GM12878 (cell line): Measurements from ENCODE around the gene SUB1. TPM values are rescaled to one million over a fixed set of nuclear protein-coding genes. Genes with fewer than 3 reads are reported as not detected.

Experiments
- ATAC-seq: fragments of 200-7000 bp; cut with Tn5 transposase; 3 replicates; pipeline ENCODE4 v1.9.1; 2020; ENCODE audit warnings: mild to moderate bottlenecking, moderate library complexity
- BruUV-seq: library from RNA; stranded (reverse); fragments of 400-500 nt; replicated peaks from 2 replicates; lab custom pipeline; 2021; lab: Mats Ljungman, UMichigan
- CTCF ChIA-PET: fragments of 300-600 bp; sonication (Branson Sonifier 250); formaldehyde crosslinking; extraction: SDS; loops from one replicate; lab custom pipeline; 2021; ENCODE audit warnings: inconsistent platforms; lab: Yijun Ruan, JAX
- POLR2A ChIA-PET: fragments of 350-600 bp; formaldehyde crosslinking; extraction: SDS; loops from one replicate; lab custom pipeline; 2021; ENCODE audit warnings: inconsistent platforms; lab: Charles Lee
- RAD21 ChIA-PET: fragments of 300-600 bp; sonication (Branson Sonifier 250); formaldehyde crosslinking; loops from one replicate; lab custom pipeline; 2023; ENCODE audit warnings: antibody characterized with exemption; ENCODE audit not compliant: unreplicated experiment; lab: Charles Lee
- SMC1A ChIA-PET: fragments of 300-600 bp; sonication (Branson Sonifier 250); formaldehyde crosslinking; loops from one replicate; lab custom pipeline; 2023; ENCODE audit not compliant: unreplicated experiment, uncharacterized antibody; lab: Charles Lee
- DNase-seq: peaks from one replicate; pipeline ENCODE4 v3.0.0-alpha.2; 2011; ENCODE audit warnings: low read depth, low spot score
- FAIRE-seq: peaks from 3 replicates; lab custom pipeline; 2011; peaks lifted over from hg19 to GRCh38; lab: Jason Lieb, UNC
- H2AFZ ChIP-seq: 2 replicates; pipeline ENCODE4 v1.6.0; 2011; ENCODE audit warnings: low read depth, low read length, control low read depth; ENCODE audit not compliant: control insufficient read depth
- H3K27ac ChIP-seq: 2 replicates; pipeline ENCODE4 v1.5.1; 2011; ENCODE audit warnings: control low read depth; ENCODE audit not compliant: control insufficient read depth, insufficient read depth
- H3K27me3 ChIP-seq, 2 experiments: replicated peaks in 1 of 2; 2 replicates each; pipeline versions ENCODE4 v1.6.0 to v1.6.1; 2011; ENCODE audit warnings: low read length in 1 of 2; ENCODE audit not compliant: control insufficient read depth in 2 of 2, insufficient read depth in 2 of 2
- H3K36me3 ChIP-seq, 2 experiments: 2 replicates each; pipeline ENCODE4 v1.5.1; 2011; ENCODE audit warnings: low read length in 1 of 2; ENCODE audit not compliant: control insufficient read depth in 2 of 2, insufficient read depth in 2 of 2
- H3K4me1 ChIP-seq: 2 replicates; pipeline ENCODE4 v1.6.1; 2011; ENCODE audit warnings: mild to moderate bottlenecking, low read length, moderate library complexity, mixed read lengths; ENCODE audit not compliant: control insufficient read depth, insufficient read depth
- H3K4me2 ChIP-seq: 2 replicates; pipeline ENCODE4 v1.6.0; 2011; ENCODE audit warnings: control low read depth; ENCODE audit not compliant: control insufficient read depth, insufficient read depth
- H3K4me3 ChIP-seq: fragments of 200-600 bp; sonication (generic); 2 replicates; pipeline ENCODE4 v1.5.1; 2016
- H3K79me2 ChIP-seq: 2 replicates; pipeline ENCODE4 v1.6.0; 2011; ENCODE audit warnings: low read length; ENCODE audit not compliant: control insufficient read depth, insufficient read depth
- H3K9ac ChIP-seq: 2 replicates; pipeline ENCODE4 v1.8.0; 2011; ENCODE audit warnings: low read length, control low read depth, mixed read lengths; ENCODE audit not compliant: control insufficient read depth, insufficient read depth
- H3K9me3 ChIP-seq: replicated peaks from 3 replicates; pipeline ENCODE4 v1.5.1; 2011; ENCODE audit warnings: mild to moderate bottlenecking, low read length; ENCODE audit not compliant: control insufficient read depth, insufficient read depth
- H4K20me1 ChIP-seq: 2 replicates; pipeline ENCODE4 v1.6.0; 2011; ENCODE audit not compliant: control insufficient read depth, insufficient read depth
- ATF7 ChIP-seq: fragments of 450-650 bp; IDR thresholded peaks from 2 replicates; pipeline ENCODE4 v1.6.1; 2016; ENCODE audit warnings: low read depth, mild to moderate bottlenecking
- CBX3 ChIP-seq: fragments of 200-600 bp; sonication (generic); IDR thresholded peaks from 2 replicates; pipeline ENCODE4 v1.6.1; 2016; ENCODE audit warnings: low read depth, borderline replicate concordance
- DPF2 ChIP-seq: fragments of 450-650 bp; IDR thresholded peaks from 2 replicates; pipeline ENCODE4 v1.6.1; 2017; ENCODE audit warnings: mild to moderate bottlenecking
- EGR1 ChIP-seq, 2 experiments: IDR thresholded peaks; 1 replicate in 1 of 2; 2 replicates in 1 of 2; pipeline ENCODE4 v1.6.1; 2011 to 2012; ENCODE audit warnings: low read depth in 2 of 2, low read length in 2 of 2, borderline replicate concordance in 1 of 2, mild to moderate bottlenecking in 1 of 2, moderate library complexity in 1 of 2
- GATAD2B ChIP-seq: fragments of 450-650 bp; conservative IDR thresholded peaks from 2 replicates; pipeline ENCODE4 v1.6.1; 2017; ENCODE audit warnings: low read depth, mild to moderate bottlenecking, moderate library complexity
- HCFC1 ChIP-seq: fragments of 150-350 bp; IDR thresholded peaks from 2 replicates; pipeline ENCODE4 v1.6.1; 2014; ENCODE audit warnings: low read length
- MEF2A ChIP-seq: IDR thresholded peaks from 2 replicates; pipeline ENCODE4 v1.6.1; 2011; ENCODE audit warnings: low read depth, mild to moderate bottlenecking, low read length, moderate library complexity; ENCODE audit not compliant: insufficient read depth
- NFYA ChIP-seq: IDR thresholded peaks from 2 replicates; pipeline ENCODE4 v1.6.1; 2011; ENCODE audit warnings: low read depth, mild to moderate bottlenecking, low read length, improper control_type of control experiment, borderline replicate concordance
- RAD51 ChIP-seq: fragments of 450-650 bp; IDR thresholded peaks from 2 replicates; pipeline ENCODE4 v1.6.1; 2016; ENCODE audit warnings: moderate library complexity, mild to moderate bottlenecking, inconsistent platforms
- SMARCA5 ChIP-seq: fragments of 450-650 bp; IDR thresholded peaks from 2 replicates; pipeline ENCODE4 v1.6.1; 2017; ENCODE audit warnings: mild to moderate bottlenecking
- SMC3 ChIP-seq: IDR thresholded peaks from 2 replicates; pipeline ENCODE4 v1.6.1; 2011; ENCODE audit warnings: low read length, improper control_type of control experiment, borderline replicate concordance
- TAF1 ChIP-seq: IDR thresholded peaks from 2 replicates; pipeline ENCODE4 v1.6.1; 2011; ENCODE audit warnings: mild to moderate bottlenecking, low read depth, low read length, borderline replicate concordance
- TARDBP ChIP-seq: IDR thresholded peaks from 2 replicates; pipeline ENCODE4 v1.6.1; 2016; ENCODE audit warnings: borderline replicate concordance
- ZZZ3 ChIP-seq: IDR thresholded peaks from 2 replicates; pipeline ENCODE4 v1.6.1; 2011; ENCODE audit warnings: low read depth; ENCODE audit not compliant: control insufficient read depth, insufficient read length
- WGBS: methylation state at CpG from one replicate; pipeline ENCODE4 v1.1.6; 2016; ENCODE audit warnings: low lambda C conversion rate; ENCODE audit not compliant: insufficient replicate concordance, insufficient coverage; ENCODE audit errors: missing lambda C conversion rate; 5-methylcytosine and 5-hydroxymethylcytosine counted together
- in situ Hi-C: fragments of 300-500 bp; cut with MboI; formaldehyde crosslinking; loops from 9 replicates; pipeline ENCODE4 v1.14.3; 2018; ENCODE audit warnings: mixed read lengths
- intact Hi-C: fragments of 100-400 bp; cut with micrococcal nuclease; formaldehyde crosslinking; loops from one replicate; pipeline ENCODE4 v1.14.2; 2022; ENCODE audit not compliant: unreplicated experiment
- polyA plus RNA-seq, 11 experiments: library from polyadenylated mRNA; depleted of rRNA in 4 of 11; unstranded in 6 of 11; stranded (reverse) in 5 of 11; fragments of >200 nt; fragmentation: Nextera tagmentation in 4 of 11; fragmentation: Illumina TruSeq in 1 of 11; extraction: Ambion mirVana in 4 of 11; extraction: Trizol in 1 of 11; gene quantifications; 1 replicate in 1 of 11; 2 replicates in 10 of 11; pipeline versions ENCODE4 v1.2.1 to v1.2.3, GENCODE V29; 2011 to 2016; ENCODE audit warnings: inconsistent platforms in 2 of 11, missing spikeins in 2 of 11, low read depth in 1 of 11
- total RNA-seq, 4 experiments: library from RNA; depleted of rRNA in 3 of 4; stranded (reverse); fragments of >200 nt in 3 of 4; fragmentation: Illumina TruSeq in 1 of 4; extraction: Trizol in 1 of 4; gene quantifications; 2 replicates each; pipeline versions ENCODE4 v1.2.1 to v1.2.3, GENCODE V29; 2013 to 2021
- TF ChIP-seq, protein P1 (sequence below): fragments of 450-650 bp; IDR thresholded peaks from 2 replicates; pipeline ENCODE4 v1.6.1; 2016; ENCODE audit warnings: mild to moderate bottlenecking, moderate library complexity, borderline replicate concordance

SUB1 gene
- total and polyA plus RNA-seq, 10 of the 15 experiments (the other 5 are each of a cell fraction or from before 2014, with no cell fraction given): 468 to 2,785 (median 1,145) TPM

DNA sequence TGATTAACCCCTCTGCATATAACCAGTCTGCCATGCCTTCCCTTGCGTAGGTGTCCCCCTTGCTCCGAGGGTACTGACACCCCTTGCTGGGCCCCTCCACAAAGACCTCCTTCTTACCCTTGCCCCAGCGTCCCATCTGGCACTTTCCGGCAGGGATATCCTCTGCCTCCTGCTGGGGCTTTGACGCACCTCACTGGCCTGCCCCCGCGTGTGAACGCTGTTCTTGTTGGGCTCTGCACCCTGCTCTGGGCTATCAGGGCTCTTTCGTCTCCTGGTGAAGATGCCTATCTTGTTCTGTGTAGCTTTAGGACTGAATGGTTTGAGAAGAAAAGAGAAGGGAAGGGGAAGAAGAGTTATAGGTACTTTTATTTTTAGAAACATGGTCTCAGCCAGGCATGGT lies 53.0 kb downstream of the SUB1 start (continued):
- TF ChIP-seq HCFC1: no peak
- TF ChIP-seq DPF2: no peak
- TF ChIP-seq ZZZ3: no peak
- TF ChIP-seq GATAD2B: no peak
- no peak for TF ChIP-seq TAF1
- no peak for TF ChIP-seq SMC3
- TF ChIP-seq, protein P1, sequence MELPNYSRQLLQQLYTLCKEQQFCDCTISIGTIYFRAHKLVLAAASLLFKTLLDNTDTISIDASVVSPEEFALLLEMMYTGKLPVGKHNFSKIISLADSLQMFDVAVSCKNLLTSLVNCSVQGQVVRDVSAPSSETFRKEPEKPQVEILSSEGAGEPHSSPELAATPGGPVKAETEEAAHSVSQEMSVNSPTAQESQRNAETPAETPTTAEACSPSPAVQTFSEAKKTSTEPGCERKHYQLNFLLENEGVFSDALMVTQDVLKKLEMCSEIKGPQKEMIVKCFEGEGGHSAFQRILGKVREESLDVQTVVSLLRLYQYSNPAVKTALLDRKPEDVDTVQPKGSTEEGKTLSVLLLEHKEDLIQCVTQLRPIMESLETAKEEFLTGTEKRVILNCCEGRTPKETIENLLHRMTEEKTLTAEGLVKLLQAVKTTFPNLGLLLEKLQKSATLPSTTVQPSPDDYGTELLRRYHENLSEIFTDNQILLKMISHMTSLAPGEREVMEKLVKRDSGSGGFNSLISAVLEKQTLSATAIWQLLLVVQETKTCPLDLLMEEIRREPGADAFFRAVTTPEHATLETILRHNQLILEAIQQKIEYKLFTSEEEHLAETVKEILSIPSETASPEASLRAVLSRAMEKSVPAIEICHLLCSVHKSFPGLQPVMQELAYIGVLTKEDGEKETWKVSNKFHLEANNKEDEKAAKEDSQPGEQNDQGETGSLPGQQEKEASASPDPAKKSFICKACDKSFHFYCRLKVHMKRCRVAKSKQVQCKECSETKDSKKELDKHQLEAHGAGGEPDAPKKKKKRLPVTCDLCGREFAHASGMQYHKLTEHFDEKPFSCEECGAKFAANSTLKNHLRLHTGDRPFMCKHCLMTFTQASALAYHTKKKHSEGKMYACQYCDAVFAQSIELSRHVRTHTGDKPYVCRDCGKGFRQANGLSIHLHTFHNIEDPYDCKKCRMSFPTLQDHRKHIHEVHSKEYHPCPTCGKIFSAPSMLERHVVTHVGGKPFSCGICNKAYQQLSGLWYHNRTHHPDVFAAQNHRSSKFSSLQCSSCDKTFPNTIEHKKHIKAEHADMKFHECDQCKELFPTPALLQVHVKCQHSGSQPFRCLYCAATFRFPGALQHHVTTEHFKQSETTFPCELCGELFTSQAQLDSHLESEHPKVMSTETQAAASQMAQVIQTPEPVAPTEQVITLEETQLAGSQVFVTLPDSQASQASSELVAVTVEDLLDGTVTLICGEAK: no peak
- TF ChIP-seq EGR1 (IDR thresholded peaks at IDR 0.05; ENCODE audit: borderline replicate concordance in 1 of 2, low read depth in 2 of 2, low read length in 2 of 2): no peak
- no peak for TF ChIP-seq MEF2A

DNA sequence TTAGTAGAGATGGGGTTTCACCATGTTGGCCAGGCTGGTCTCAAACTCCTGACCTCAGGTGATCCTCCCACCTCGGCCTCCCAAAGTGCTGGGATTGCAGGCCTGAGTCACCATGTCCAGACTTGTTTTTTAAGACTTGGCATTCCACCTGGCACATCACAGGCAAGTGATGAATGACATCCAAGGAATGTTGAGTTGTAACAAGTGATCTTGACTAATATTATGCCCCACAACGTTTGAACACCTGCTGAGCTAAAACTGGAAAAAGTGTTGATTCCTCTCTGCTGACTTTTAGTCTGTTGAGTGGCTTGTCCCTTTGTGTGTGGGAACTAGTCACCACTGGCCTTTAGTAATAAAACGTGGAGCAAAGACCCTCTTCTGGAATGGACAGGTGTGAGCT lies 54.6 kb downstream of the SUB1 start:
- SMC1A ChIA-PET: no interaction called here
- H3K9me3 ChIP-seq: no peaks in the 10 kb centered on the region
- H3K4me2 ChIP-seq: no peak overlapping the region
- no peak overlapping the region for H3K9ac ChIP-seq
- no peaks in the 10 kb centered on the region for H3K36me3 ChIP-seq
- no peak for ATAC-seq
- no peaks in the 10 kb centered on the region for H3K79me2 ChIP-seq
- 0% methylated on average over 3 of the region's 3 CpGs for WGBS
- H2AFZ ChIP-seq: no peak overlapping the region
- TF ChIP-seq CBX3 (no peak), TARDBP (no peak), RAD51 (no peak), ATF7 (no peak), NFYA (no peak), SMARCA5 (no peak)
- CTCF ChIA-PET: interaction anchor here (0.6 kb wide), 1 partner anchor 39 kb away, joined by 3 read pairs; no protein-coding TSS in a partner anchor
- DNase-seq: no peak
- in situ Hi-C loops (no loop called here), intact Hi-C loops (no loop called here)
- BruUV-seq: no TSS peak
- POLR2A ChIA-PET: no interaction called here
- H3K4me3 ChIP-seq: no peak overlapping the region
- H4K20me1 ChIP-seq: no peaks in the 10 kb centered on the region
- no peaks in the 10 kb centered on the region for H3K27me3 ChIP-seq
- no peaks in the 10 kb centered on the region for H3K4me1 ChIP-seq
- RAD21 ChIA-PET: no interaction called here
- no peak overlapping the region for H3K27ac ChIP-seq
- no peak for FAIRE-seq
